Bronchial epithelial cell (primary cell): ENCODE measurements around the gene BICDL1. TPM values are rescaled to one million over a fixed set of nuclear protein-coding genes. Genes with fewer than 3 reads are reported as not detected.

Experiments used
- DNase-seq: peaks from one replicate; pipeline ENCODE4 v3.0.0-alpha.2; 2010; ENCODE audit warnings: low read depth
- FAIRE-seq: peaks from 2 replicates; lab custom pipeline; 2011; peaks lifted over from hg19 to GRCh38; lab: Jason Lieb, UNC
- H3K27me3 ChIP-seq: 2 replicates; pipeline ENCODE4 v1.5.1; 2011; ENCODE audit warnings: low read length; ENCODE audit not compliant: control insufficient read depth, insufficient read depth
- H3K36me3 ChIP-seq: 2 replicates; pipeline ENCODE4 v1.5.1; 2011; ENCODE audit warnings: low read length; ENCODE audit not compliant: control insufficient read depth, insufficient read depth
- H3K4me3 ChIP-seq: 2 replicates; pipeline ENCODE4 v1.5.1; 2011; ENCODE audit warnings: mild to moderate bottlenecking, low read depth, low read length, control low read depth
- CTCF ChIP-seq: IDR thresholded peaks from 2 replicates; pipeline ENCODE4 v1.5.1; 2011; ENCODE audit warnings: mild to moderate bottlenecking, moderate library complexity, low read length, control low read depth, inconsistent platforms; ENCODE audit not compliant: insufficient read depth, severe bottlenecking
- total RNA-seq: library from RNA; depleted of rRNA; stranded (reverse); fragments of >200 nt; gene quantifications from 2 replicates; pipeline ENCODE4 v1.2.1, GENCODE V29; 2014

Gene BICDL1
- total RNA-seq, 1 donor from 2014 or later, result 10.8 TPM

DNA sequence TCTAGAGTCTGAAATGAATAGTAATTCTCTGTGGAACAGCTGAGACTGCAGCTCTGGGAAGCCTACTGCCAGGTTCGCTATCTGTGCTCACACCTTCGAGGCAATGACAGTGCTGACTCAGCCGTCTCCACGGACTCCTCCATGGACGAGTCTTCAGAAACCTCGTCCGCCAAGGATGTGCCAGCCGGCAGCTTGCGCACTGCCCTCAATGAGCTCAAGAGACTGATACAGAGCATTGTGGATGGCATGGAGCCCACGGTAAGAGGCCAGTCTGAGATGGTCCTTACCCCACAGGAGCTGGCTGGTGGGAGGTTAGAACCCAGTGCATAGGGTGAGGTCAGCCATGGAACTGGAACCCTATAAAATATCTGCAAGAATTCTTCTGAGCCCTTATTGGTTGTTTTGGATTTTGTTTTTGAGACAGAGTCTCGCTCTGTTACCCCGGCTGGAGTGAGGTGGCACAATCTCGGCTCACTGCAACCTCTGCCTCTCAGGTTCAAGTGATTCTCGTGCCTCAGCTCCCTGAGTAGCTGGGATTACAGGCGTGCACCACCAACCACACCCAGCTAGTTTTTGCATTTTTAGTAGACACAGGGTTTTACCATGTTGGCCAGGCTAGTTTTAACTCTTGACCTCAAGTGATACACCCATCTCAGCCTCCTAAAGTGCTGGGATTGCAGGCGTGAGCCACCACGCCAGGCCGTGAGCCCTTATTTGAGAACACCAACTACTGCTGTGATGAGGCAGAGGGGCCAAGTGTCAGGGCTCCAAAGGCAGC lies 83.6 kb downstream of the BICDL1 start:
- DNase-seq (no peak), FAIRE-seq (no peak)
- no peak overlapping the region for H3K4me3 ChIP-seq
- no peaks in the 10 kb centered on the region for H3K27me3 ChIP-seq
- H3K36me3 ChIP-seq, result peaks cover 4% of the 10 kb centered on the region
- TF ChIP-seq CTCF, result no peak

DNA sequence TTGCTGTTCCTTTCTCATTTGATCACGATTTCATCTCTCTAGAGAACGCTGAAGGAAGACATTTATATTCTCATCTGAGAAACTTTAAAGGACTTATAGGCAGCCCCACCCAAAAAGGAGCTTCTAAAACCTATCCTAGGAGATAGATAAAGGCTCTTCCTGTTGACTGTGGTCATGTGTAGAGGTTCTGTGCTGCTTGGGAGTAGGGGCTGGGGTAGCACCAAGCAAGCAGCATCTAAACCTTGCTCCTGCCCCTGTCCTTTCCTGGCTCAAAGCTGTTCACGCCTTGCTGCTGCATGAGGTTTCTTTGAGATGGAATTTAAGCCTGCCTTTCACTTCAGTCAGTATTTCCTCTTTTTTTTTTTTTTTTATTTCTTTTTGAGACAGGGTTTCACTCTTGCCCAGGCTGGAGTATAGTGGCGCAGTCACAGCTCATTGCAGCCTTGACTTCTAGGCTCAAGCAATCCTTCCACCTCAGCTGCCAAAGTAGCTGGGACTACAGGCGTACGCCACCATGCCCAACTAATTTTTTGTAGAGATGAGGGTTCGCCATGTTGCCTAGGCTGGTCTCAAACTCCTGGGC lies 86.1 kb downstream of the BICDL1 start:
- DNase-seq (no peak), FAIRE-seq (no peak)
- Histone ChIP-seq H3K27me3 (no peaks in the 10 kb centered on the region), H3K36me3 (peaks cover 4% of the 10 kb centered on the region), H3K4me3 (no peak overlapping the region)
- no peak for TF ChIP-seq CTCF

DNA sequence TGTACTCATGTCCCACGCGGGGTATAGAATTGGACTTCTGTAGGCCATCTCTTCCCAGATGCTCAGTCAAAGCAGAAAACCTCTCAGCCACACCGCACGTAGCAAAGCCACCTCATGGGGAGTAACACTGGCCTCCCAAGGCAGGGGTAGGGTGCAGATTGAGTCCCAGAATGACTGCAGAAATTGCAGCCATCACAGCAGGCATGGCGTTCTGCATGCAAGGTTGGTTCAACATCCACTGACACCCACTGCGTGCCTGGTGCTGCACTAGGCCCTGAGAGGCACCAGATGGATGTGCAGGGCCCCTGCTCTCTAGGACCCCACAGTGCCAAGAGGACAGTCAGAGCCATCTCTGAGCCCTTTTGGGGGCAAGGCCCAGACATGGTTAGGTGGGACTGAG lies 87.6 kb downstream of the BICDL1 start:
- FAIRE-seq (no peak), DNase-seq (no peak)
- TF ChIP-seq CTCF, result no peak
- peaks cover 2% of the 10 kb centered on the region for H3K36me3 ChIP-seq
- H3K27me3 ChIP-seq, result no peaks in the 10 kb centered on the region
- no peak overlapping the region for H3K4me3 ChIP-seq

- Histone ChIP-seq H3K27me3 (no peaks in the 10 kb centered on the region), H3K4me3 (no peak overlapping the region), H3K36me3 (peaks cover 1% of the 10 kb centered on the region)
- TF ChIP-seq CTCF, result no peak
- no peak for FAIRE-seq
- no peak for DNase-seq
Observed at GRCh38 chr12:120077260-120077659, 88.2 kb downstream of the BICDL1 start.

GRCh38 chr12:120078868-120079267 lies 89.8 kb downstream of the BICDL1 start:
- H3K4me3 ChIP-seq, result no peak overlapping the region
- H3K27me3 ChIP-seq, result no peaks in the 10 kb centered on the region
- FAIRE-seq, result no peak
- H3K36me3 ChIP-seq, result no peaks in the 10 kb centered on the region
- TF ChIP-seq CTCF, result no peak
- DNase-seq, result no peak
